Fibroblast of lung (primary cell): ENCODE measurements around the gene CDYL. TPM values are rescaled to one million over a fixed set of nuclear protein-coding genes. Genes with fewer than 3 reads are reported as not detected.

ENCODE experiments used
- DNase-seq, 2 donors: peaks; one replicate each; pipeline versions ENCODE4 v3.0.0 to v3.0.0-alpha.2; 2010; ENCODE audit warnings: low read depth in 2 of 2
- H2AFZ ChIP-seq: 2 replicates; pipeline ENCODE4 v1.5.1; 2012; ENCODE audit warnings: low read length, control low read depth, inconsistent platforms
- H3K27ac ChIP-seq: 2 replicates; pipeline ENCODE4 v1.5.1; 2011; ENCODE audit warnings: low read length, control low read depth; ENCODE audit not compliant: insufficient read depth
- H3K27me3 ChIP-seq: 2 replicates; pipeline ENCODE4 v1.5.1; 2011; ENCODE audit warnings: mild to moderate bottlenecking, low read length; ENCODE audit not compliant: control insufficient read depth, insufficient read depth
- H3K36me3 ChIP-seq: 2 replicates; pipeline ENCODE4 v1.5.1; 2011; ENCODE audit warnings: low read length; ENCODE audit not compliant: control insufficient read depth, insufficient read depth
- H3K4me1 ChIP-seq: 2 replicates; pipeline ENCODE4 v1.5.1; 2011; ENCODE audit warnings: low read length; ENCODE audit not compliant: control insufficient read depth, insufficient read depth; ENCODE audit errors: extremely low read depth
- H3K4me2 ChIP-seq: 2 replicates; pipeline ENCODE4 v1.5.1; 2011; ENCODE audit warnings: low read length, control low read depth; ENCODE audit not compliant: insufficient read depth; ENCODE audit errors: extremely low read depth
- H3K4me3 ChIP-seq, 4 experiments: fragments of 200-600 bp in 1 of 4; sonication (generic) in 1 of 4; replicated peaks in 1 of 4; 2 replicates each; pipeline ENCODE4 v1.5.1; 2011 to 2016; ENCODE audit warnings: low read length in 4 of 4, low read depth in 3 of 4, mild to moderate bottlenecking in 3 of 4, control low read depth in 2 of 4, inconsistent platforms in 1 of 4, mixed read lengths in 1 of 4; ENCODE audit not compliant: insufficient read depth in 1 of 4; ENCODE audit errors: control extremely low read depth in 1 of 4
- H3K79me2 ChIP-seq: 2 replicates; pipeline ENCODE4 v1.5.1; 2012; ENCODE audit warnings: mild to moderate bottlenecking, low read length, inconsistent platforms; ENCODE audit not compliant: control insufficient read depth, insufficient read depth
- H3K9ac ChIP-seq: 2 replicates; pipeline ENCODE4 v1.5.1; 2011; ENCODE audit warnings: mild to moderate bottlenecking, low read length, control low read depth; ENCODE audit not compliant: insufficient read depth
- H3K9me3 ChIP-seq: 2 replicates; pipeline ENCODE4 v1.5.1; 2012; ENCODE audit warnings: low read depth, low read length; ENCODE audit not compliant: control insufficient read depth, insufficient read depth
- H4K20me1 ChIP-seq: 2 replicates; pipeline ENCODE4 v1.5.1; 2011; ENCODE audit warnings: low read length; ENCODE audit not compliant: control insufficient read depth, insufficient read depth; ENCODE audit errors: extremely low read depth
- EZH2 ChIP-seq: IDR thresholded peaks from 2 replicates; pipeline ENCODE4 v1.5.1; 2012; ENCODE audit warnings: low read length, control low read depth, mild to moderate bottlenecking; ENCODE audit errors: missing control alignments
- polyA plus RNA-seq, 2 donors: library from polyadenylated mRNA; depleted of rRNA in 1 of 2; stranded (reverse) in 1 of 2; unstranded in 1 of 2; fragments of >200 nt; gene quantifications; 2 replicates each; pipeline ENCODE4 v1.2.1, GENCODE V29; 2011 to 2012; ENCODE audit warnings: missing spikeins in 1 of 2
- total RNA-seq: library from RNA; depleted of rRNA; stranded (reverse); fragments of >200 nt; gene quantifications from 2 replicates; pipeline ENCODE4 v1.2.1, GENCODE V29; 2014
- TF ChIP-seq, protein P1 (sequence below), 2 donors: IDR thresholded peaks in 1 of 2; conservative IDR thresholded peaks in 1 of 2; 1 replicate in 1 of 2; 2 replicates in 1 of 2; pipeline ENCODE4 v1.5.1; 2011 to 2012; ENCODE audit warnings: low read length in 2 of 2, control low read depth in 1 of 2, inconsistent platforms in 1 of 2, low read depth in 1 of 2, mild to moderate bottlenecking in 1 of 2

The CDYL gene
- total and polyA plus RNA-seq, 2 donors (not counting 1 experiment from before 2014, with no cell fraction given), result 20.6 to 24.9 TPM

DNA sequence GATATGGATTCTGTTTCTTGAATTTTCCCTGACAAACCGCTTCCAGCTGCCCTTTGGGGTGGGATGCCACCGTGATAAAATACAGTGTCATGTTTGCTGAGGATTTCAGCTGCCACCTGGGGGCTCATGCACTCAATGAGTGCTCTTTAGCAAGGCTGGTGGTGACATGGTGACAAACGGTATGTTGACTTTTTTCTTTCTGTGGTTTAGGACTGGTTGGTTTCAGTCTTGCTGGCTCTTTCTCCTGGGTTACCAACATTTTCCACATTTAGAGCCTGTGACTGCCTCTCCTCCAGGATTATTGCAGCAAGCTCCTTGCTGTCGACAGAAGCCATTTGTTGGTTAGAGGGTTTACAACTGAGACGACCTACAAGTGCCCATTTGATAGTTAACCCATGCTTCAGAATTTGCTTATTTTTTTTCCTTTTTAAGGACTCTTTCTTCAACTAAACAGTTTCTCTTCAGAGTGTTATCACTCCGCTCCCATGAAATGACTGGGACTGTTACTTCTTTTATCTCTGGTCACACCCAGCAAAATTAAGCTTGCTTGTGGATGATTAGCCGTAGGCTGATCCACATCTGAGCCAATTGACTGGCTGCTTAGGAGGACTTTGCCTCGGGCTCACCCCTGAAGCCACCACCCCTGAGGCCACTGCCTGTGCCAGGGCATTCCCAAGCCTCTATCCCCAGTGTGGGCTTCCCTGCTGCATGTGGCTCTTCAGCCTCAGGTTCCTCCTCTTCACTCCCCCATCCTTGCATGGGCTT lies 48.4 kb upstream of the CDYL start:
- Histone ChIP-seq H3K36me3 (no peaks in the 10 kb centered on the region), H3K27ac (no peak overlapping the region), H3K79me2 (no peaks in the 10 kb centered on the region), H3K9ac (no peak overlapping the region), H3K4me2 (no peak overlapping the region), H2AFZ (no peak overlapping the region), H3K4me1 (peaks cover 2% of the 10 kb centered on the region), H3K27me3 (no peaks in the 10 kb centered on the region), H3K4me3 (no peak overlapping the region), H4K20me1 (no peaks in the 10 kb centered on the region), H3K9me3 (no peaks in the 10 kb centered on the region)
- DNase-seq, result peak in 1 of 2 donors; percentile 33
- TF ChIP-seq EZH2, result no peak
- TF ChIP-seq, protein P1, sequence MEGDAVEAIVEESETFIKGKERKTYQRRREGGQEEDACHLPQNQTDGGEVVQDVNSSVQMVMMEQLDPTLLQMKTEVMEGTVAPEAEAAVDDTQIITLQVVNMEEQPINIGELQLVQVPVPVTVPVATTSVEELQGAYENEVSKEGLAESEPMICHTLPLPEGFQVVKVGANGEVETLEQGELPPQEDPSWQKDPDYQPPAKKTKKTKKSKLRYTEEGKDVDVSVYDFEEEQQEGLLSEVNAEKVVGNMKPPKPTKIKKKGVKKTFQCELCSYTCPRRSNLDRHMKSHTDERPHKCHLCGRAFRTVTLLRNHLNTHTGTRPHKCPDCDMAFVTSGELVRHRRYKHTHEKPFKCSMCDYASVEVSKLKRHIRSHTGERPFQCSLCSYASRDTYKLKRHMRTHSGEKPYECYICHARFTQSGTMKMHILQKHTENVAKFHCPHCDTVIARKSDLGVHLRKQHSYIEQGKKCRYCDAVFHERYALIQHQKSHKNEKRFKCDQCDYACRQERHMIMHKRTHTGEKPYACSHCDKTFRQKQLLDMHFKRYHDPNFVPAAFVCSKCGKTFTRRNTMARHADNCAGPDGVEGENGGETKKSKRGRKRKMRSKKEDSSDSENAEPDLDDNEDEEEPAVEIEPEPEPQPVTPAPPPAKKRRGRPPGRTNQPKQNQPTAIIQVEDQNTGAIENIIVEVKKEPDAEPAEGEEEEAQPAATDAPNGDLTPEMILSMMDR (conservative IDR thresholded peaks at IDR 0.05 in 1 of 2, IDR thresholded peaks at IDR 0.05 in 1 of 2; ENCODE audit: low read depth in 1 of 2, low read length in 2 of 2), result no peak

DNA sequence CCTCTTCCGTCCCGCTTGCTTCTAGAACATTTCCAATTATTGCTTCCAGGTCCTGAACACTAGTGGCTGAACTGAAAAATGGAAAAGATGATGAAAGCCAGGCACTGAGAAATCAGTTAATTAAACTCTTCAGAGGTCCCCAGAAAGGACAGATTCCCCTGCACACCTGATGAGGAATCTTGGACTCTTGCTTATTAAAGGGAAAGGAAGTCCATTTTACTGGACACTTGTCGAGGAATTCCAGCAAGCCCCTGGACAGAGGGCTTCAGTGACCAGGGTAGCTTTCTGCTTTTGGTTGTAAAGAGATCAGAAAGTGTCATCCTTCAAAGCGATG lies 47.8 kb upstream of the CDYL start:
- Histone ChIP-seq H3K4me3 (no peak overlapping the region), H3K4me1 (peaks cover 2% of the 10 kb centered on the region), H3K79me2 (no peaks in the 10 kb centered on the region), H3K27ac (no peak overlapping the region), H3K36me3 (no peaks in the 10 kb centered on the region), H3K9me3 (no peaks in the 10 kb centered on the region), H3K9ac (no peak overlapping the region), H2AFZ (no peak overlapping the region), H3K4me2 (no peak overlapping the region), H3K27me3 (no peaks in the 10 kb centered on the region), H4K20me1 (no peaks in the 10 kb centered on the region)
- TF ChIP-seq, protein P1 (conservative IDR thresholded peaks at IDR 0.05 in 1 of 2, IDR thresholded peaks at IDR 0.05 in 1 of 2; ENCODE audit: low read depth in 1 of 2, low read length in 2 of 2), result no peak
- TF ChIP-seq EZH2, result no peak
- DNase-seq, result no peak

DNA sequence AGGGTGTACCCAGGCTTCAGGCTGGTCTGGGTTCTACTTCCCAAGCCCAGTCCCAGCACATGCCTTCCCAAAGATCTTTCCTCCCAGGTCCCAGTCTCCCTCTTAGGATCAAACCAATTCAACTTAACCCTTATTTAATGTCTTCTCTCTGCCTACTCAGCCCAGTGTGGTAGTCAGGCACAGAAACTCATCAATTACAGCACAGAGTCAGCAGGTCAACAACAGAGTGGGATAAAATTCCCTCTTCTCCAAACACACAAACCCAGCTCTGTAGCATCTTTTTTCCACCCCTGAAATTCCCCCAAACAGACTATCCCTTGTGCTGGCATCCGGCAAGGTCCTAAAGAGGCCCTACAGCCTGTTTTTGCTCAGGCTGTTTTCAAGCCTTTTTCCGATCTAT lies 47.3 kb upstream of the CDYL start:
- no peak overlapping the region for H3K9ac ChIP-seq
- H3K36me3 ChIP-seq, result no peaks in the 10 kb centered on the region
- no peaks in the 10 kb centered on the region for H3K79me2 ChIP-seq
- H3K4me2 ChIP-seq, result no peak overlapping the region
- TF ChIP-seq, protein P1 (conservative IDR thresholded peaks at IDR 0.05 in 1 of 2, IDR thresholded peaks at IDR 0.05 in 1 of 2; ENCODE audit: low read depth in 1 of 2, low read length in 2 of 2), result no peak
- no peak for TF ChIP-seq EZH2
- no peak overlapping the region for H2AFZ ChIP-seq
- no peaks in the 10 kb centered on the region for H3K27me3 ChIP-seq
- H3K27ac ChIP-seq, result no peak overlapping the region
- DNase-seq, result no peak
- no peaks in the 10 kb centered on the region for H3K9me3 ChIP-seq
- H3K4me1 ChIP-seq, result peaks cover 3% of the 10 kb centered on the region
- no peaks in the 10 kb centered on the region for H4K20me1 ChIP-seq
- H3K4me3 ChIP-seq, result no peak overlapping the region
